ENCODE measurements around the gene HAPLN1.
"Not testable (repeated sequence)": the region's sequence is repeated elsewhere in the genome, so short reads cannot be mapped to it uniquely, and the experiment has no call there.

The HAPLN1 gene

GRCh38 chr5:83720836-83721537 lies at the start of gene HAPLN1:
HAPLN1 (minus strand) TSS chr5:83720855; CDS start chr5:83673523, 47,332 bp downstream.
- FAIRE-seq, result no peak

DNA sequence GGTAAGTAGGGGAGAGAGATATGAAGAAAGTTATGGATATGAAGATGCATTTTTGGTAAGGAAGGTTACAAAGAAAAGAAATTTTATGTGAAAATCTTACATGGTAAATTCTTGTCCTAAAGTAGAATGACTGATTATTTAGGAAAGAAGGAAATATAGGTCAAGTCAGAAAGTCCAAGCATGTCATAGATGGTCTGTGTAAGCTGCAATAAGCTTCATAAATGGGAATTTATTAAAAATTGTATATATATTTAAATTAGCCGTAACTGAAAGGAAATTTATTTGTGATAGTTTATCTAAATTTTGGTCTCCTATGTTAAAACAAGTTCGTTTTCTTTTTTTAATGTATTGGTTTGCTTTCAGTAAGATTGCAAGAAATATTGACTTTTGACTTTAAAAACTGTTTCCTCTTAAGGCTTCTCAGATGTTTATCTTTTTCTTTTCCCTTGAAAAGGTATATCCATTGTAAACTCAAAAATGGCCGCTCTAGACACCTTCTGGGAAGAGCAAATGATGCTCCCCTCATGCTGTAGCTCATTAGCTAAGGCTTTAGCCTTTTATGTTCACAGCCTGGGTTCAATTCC lies 46.8 kb upstream of the HAPLN1 start:
- FAIRE-seq, result no peak

GRCh38 chr5:83764101-83764500 lies 43.4 kb upstream of the HAPLN1 start:
- no peak for FAIRE-seq

GRCh38 chr5:83760579-83760978 lies 39.9 kb upstream of the HAPLN1 start:
- FAIRE-seq, result no peak

DNA sequence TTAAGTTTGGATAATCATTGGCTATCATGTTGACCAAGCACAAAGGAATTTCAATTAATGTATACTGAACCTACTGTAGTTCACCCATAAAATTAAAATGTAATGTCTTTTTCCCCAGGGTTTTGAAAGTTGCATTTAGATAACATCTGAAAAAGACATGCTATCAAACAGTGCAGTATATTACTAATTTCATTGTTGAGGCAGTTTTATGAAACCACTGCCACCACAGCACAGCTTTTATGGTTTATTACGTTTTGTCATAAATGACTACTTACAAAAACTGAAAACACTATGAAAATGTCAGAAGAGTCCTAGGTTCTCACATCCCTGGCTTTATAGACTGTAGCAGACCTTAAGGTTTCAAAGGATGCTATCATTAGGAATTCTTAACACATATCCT lies 32.0 kb upstream of the HAPLN1 start:
- FAIRE-seq, result no peak

GRCh38 chr5:83751201-83751600 lies 30.5 kb upstream of the HAPLN1 start:
- FAIRE-seq, result no peak

- no peak for FAIRE-seq
Observed at GRCh38 chr5:83750749-83751148, 30.1 kb upstream of the HAPLN1 start.

- no peak for FAIRE-seq
Observed at GRCh38 chr5:83745816-83746215, 25.2 kb upstream of the HAPLN1 start.

DNA sequence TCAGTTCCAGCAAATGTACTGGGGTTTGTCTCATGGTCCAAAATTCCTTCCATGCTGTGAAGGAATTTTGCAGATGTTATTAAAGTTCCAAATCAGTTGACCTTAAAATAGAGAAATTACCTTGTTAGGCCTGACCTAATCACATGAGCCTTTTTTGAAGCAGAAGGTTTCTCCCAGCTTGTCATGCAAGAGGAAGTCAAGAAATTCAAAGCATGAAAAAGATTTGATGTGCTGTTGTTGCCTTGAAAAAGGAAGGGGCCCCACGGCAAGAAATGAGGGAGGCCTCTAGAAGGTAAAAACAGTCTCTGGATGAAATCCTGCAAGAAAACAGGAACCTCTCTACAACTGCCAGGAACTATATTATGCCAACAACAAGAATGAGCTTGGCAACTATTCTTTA lies 24.2 kb upstream of the HAPLN1 start:
- no peak for FAIRE-seq

- no peak for FAIRE-seq
Observed at GRCh38 chr5:83742089-83742488, 21.4 kb upstream of the HAPLN1 start.

- no peak for FAIRE-seq
Observed at GRCh38 chr5:83741571-83741970, 20.9 kb upstream of the HAPLN1 start.

GRCh38 chr5:83740741-83741140 lies 20.1 kb upstream of the HAPLN1 start:
- FAIRE-seq, result no peak

GRCh38 chr5:83736169-83736568 lies 15.5 kb upstream of the HAPLN1 start:
- not testable (repeated sequence) for FAIRE-seq

DNA sequence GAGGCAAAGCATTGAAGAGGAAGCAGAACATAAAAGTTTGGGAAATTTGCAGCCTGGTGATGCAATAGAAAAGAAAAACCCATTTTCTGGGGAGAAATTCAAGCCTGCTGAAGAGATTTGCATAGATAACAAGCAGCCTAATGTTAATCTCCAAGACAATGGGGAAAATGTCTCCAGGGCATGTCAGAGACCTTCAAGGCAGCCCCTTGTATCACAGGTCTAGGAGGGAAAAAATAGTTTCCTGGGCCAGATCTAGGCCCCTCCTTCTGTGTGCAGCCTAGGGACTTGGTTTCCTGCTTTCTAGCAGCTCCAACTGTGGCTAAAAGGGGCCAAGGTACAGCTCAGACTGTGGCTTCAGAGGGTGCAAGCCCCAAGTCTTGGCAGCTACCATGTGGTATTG lies 14.4 kb upstream of the HAPLN1 start:
- FAIRE-seq, result not testable (repeated sequence)

GRCh38 chr5:83731638-83732037 lies 11.0 kb upstream of the HAPLN1 start:
- no peak for FAIRE-seq

DNA sequence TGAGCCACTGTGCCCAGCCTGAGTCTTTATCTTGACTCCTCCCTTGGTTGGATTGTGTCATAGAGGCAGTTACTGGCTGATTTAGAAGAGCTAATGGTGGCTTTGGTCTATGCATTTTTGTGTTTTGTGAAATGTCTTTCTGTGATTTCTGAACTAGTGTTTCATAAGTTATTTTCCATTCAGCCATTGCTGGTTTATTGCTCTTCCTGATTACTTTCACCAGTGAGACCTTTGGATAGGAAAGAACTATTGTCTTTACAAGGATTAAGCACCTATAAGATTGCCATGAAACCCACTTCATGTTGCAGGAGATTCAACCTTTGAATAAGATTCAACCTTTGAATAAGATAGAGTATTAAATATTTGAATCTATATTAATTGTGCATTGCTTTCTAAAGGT lies 8.7 kb upstream of the HAPLN1 start:
- no peak for FAIRE-seq

- FAIRE-seq, result no peak
Observed at GRCh38 chr5:83726912-83727311, 6.3 kb upstream of the HAPLN1 start.

DNA sequence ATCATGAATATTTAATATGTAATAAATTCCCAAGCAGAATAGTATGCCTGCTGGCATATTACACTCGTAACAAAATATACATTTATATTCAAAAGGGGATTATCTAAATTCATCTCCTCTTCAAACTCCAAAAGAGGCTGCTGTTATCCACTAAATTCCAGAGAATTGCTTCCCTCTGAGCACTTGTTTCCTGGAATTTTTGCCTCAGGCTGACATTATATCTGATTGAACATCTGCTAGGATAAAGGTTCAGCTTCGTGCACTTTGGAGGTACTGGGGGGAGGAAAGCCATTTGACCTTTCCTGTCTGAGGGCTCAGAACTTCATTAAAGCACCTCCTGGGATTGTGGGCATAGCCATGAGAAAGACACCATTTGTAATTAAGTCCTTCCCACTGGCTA lies 4.3 kb upstream of the HAPLN1 start:
- no peak for FAIRE-seq

DNA sequence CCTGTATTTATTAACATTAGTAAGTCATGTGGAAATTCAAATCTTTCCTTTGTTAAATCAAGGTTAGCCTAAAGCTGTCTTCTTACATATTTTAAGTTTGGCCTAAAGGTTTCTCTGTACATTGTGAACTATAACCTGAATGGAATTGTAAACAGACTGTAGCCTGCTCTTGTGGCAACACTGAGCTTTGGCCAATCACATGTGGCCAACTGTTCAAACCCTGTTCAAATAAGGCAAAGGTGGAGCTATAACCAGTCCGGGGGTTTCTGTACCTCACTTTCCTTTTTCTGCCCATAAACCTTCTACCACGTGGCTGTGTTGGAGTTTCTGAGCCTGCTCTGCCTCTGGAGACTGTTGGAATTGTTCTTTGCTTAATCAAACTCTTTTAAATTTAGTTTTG lies 3.3 kb upstream of the HAPLN1 start:
- no peak for FAIRE-seq

DNA sequence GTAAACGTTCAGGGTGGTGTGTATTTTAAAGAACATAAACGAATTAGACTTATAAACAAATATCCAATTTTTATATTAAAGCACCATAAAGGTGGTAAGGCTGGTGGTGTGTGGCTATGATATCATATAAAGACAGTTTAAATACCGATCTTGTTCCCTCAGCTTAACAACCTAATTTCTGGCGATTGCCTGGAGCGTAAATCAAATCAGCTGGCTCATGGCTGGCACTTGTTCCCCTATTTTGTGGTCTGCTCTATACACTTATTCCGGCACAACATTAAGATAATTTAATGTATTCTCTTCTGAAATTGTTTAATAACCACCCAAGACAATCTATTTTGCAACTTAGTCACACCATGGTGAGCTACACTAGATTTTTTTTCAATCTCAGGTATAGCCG lies 2.4 kb upstream of the HAPLN1 start:
- no peak for FAIRE-seq

GRCh38 chr5:83721953-83722901 lies 1.6 kb upstream of the HAPLN1 start:
- no peak for FAIRE-seq

DNA sequence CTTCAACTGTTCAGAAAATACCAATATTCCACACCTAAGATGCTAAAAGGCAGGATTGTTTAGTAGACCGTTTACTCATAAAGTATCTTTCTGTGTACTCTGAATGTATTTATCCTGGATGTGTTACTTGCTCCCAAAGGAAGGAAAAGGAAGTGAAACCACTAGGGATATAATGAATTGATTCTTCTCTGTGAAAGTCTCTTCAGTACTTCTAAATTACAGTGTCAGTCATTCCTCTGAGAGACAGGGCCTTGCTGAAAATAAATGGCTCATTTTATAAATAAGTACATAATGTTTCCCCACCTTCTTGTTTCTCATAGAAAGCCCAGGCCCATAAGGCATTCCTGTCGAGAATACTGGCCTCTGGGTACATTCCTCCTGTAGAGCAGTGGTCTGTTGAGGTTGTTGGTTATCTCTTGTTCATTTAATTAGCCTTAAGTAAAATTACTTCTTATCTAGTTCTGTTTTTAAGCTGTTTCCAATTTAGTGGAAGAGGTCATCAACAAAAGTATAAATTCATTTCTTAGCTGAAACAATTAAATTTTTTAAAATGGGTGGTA lies 1.6 kb downstream of the HAPLN1 start:
- FAIRE-seq, result no peak

DNA sequence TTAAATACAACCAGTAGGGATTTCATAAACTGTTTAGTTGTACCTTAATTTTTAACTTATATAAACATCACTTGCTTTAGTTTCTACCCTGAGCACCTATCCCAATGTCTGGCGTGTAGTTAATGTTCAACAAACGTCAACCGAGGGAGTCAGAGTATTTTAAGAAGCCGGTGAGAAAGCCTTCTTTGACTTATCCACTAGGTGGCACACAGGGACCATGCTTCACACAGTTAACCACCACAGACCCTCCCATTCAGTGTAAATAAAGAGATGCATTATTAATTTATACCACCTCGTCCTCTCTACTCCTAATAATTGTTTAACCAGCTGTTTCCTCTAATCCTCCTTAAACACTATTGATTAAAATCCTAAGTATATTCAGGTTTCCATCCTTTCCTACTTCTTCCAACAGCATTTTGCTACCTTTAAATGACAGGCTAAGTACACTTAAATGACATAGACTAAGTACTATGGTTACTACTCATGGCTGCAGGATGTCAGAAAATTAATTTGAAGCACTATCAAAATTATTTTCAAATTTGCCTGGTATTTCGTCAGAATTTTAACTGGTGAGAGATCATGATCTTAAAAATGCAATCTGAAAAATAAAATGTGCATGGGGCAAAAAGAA lies 2.3 kb downstream of the HAPLN1 start:
- FAIRE-seq, result peak; percentile 63

Measured in TTC549 (cell line).